ENCODE data around the gene BTBD1.

Gene BTBD1

GRCh38 chr15:82986442-82986780 lies 80.6 kb downstream of the BTBD1 start:
- peak; percentile 60 for DNase-seq

- peak; percentile 99 for DNase-seq
Observed at GRCh38 chr15:82985688-82986441, 81.2 kb downstream of the BTBD1 start, which contains the start of gene RAMAC. Gene RAMAC, plus strand, starts transcription at chr15:82986210. Its CDS starts 2,809 bp downstream, at chr15:82989019.

GRCh38 chr15:82980981-82981380 lies 86.1 kb downstream of the BTBD1 start:
- DNase-seq, result no peak

- DNase-seq, result no peak
Observed at GRCh38 chr15:82979726-82980125, 87.3 kb downstream of the BTBD1 start.

GRCh38 chr15:82978438-82978837 lies 88.6 kb downstream of the BTBD1 start:
- no peak for DNase-seq

- no peak for DNase-seq
Observed at GRCh38 chr15:82977076-82977475, 90.0 kb downstream of the BTBD1 start.

GRCh38 chr15:82972990-82973389 lies 94.1 kb downstream of the BTBD1 start:
- peak; percentile 47 for DNase-seq

- no peak for DNase-seq
Observed at GRCh38 chr15:82971218-82971984, 95.7 kb downstream of the BTBD1 start.

GRCh38 chr15:82970696-82971095 lies 96.4 kb downstream of the BTBD1 start:
- no peak for DNase-seq

GRCh38 chr15:82970078-82970686 lies 96.9 kb downstream of the BTBD1 start:
- no peak for DNase-seq

- no peak for DNase-seq
Observed at GRCh38 chr15:82969353-82969752, 97.7 kb downstream of the BTBD1 start.

- peak; percentile 60 for DNase-seq
Observed at GRCh38 chr15:82968066-82968465, 99.0 kb downstream of the BTBD1 start.

- DNase-seq, result peak; percentile 58
Observed at GRCh38 chr15:82966671-82967071, 100.4 kb downstream of the BTBD1 start.

All from hematopoietic multipotent progenitor cell treated with erythropoietin and hydrocortisone succinate and interleukin-3 and kit ligand, for 4 days (in vitro differentiated cells).